Adipose tissue (tissue), 3 donors: Measurements from ENCODE around the gene S100G. TPM values are rescaled to one million over a fixed set of nuclear protein-coding genes. Genes with fewer than 3 reads are reported as not detected.

Experiments used
- H3K27ac ChIP-seq: one replicate; pipeline ENCODE4 v1.5.1; 2013; ENCODE audit warnings: low read depth, low read length
- WGBS, 3 donors: extraction: QIAGEN DNeasy Blood & Tissue Kit; methylation state at CpG; one replicate each; pipeline ENCODE4 v1.1.7; 2013; 5-methylcytosine and 5-hydroxymethylcytosine counted together
- polyA plus RNA-seq, 3 donors: library from polyadenylated mRNA; stranded (reverse); fragments of 200-250 nt; gene quantifications; one replicate each; pipeline ENCODE4 v1.2.3, GENCODE V29; 2013
- donor health status: healthy with polysubstance abuse.
- donor health status: Bipolar disorder and iron deficiency.
- donor health status: healthy.

Gene S100G
- polyA plus RNA-seq, 3 donors, result 0.41 TPM; not detected in 2

DNA sequence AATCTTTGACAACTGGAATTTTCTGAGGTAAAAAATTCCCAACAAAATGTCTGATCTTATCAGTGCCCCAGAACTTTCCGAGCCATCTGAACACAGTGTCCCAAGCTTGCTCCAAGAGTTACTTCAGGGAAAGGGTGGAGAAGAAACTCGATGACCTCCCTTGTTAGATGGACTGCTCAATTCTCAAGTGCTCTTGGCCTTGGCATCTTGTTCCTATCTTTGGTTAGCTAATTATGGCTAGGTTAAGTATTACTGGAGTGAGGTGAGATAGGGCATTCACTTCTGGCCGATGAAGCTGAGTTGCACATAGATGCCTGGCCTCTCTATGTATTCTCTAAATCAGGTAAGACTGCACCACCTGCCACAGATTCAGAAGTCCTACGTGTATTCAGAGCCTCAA lies 9.1 kb upstream of the S100G start:
- no peak overlapping the region for H3K27ac ChIP-seq
- 82 to 94% (median 93%) methylated on average over 4 of the region's 4 CpGs for whole genome bisulfite sequencing, 3 donors

GRCh38 chrX:16643176-16643575 lies 6.8 kb upstream of the S100G start:
- 65 to 83% (median 76%) methylated on average over 5 of the region's 5 CpGs for WGBS, 3 donors
- no peak overlapping the region for H3K27ac ChIP-seq

- WGBS, 3 donors, result 55 to 93% (median 90%) methylated on average over 4 of the region's 4 CpGs
- no peak overlapping the region for H3K27ac ChIP-seq
Observed at GRCh38 chrX:16646366-16647138, 3.4 kb upstream of the S100G start.

DNA sequence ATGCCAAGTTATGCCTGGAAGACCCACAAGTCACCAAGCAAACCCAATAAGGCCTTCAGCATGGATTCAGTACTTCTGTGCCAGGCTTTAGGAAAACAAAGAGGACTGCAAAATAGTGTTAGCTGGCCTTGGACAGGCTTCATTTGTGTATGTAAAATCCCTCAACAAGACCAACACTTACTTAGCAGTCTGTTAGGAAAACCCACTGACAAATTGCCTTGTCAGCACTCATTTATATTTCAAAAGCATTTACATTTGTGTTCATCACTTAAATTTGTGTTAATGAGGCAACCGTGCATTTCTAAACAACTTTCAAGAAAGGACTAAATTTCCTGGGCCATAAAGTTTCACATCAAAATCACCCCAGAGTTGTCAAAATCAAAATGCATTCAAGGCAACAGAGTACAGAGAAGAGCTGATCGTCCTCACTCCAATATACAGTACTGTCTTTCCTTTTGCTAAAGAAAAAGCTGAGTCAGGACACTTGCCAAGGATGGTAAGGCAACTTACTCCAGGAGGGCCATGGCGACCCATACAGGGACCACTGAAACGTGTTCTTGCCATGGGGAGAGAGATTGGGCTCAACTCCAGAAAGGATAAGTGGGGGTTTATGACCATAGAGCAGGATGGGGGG lies 1.6 kb downstream of the S100G start:
- H3K27ac ChIP-seq, result no peak overlapping the region
- WGBS, 3 donors, result 78 to 97% (median 91%) methylated on average over 4 of the region's 4 CpGs

DNA sequence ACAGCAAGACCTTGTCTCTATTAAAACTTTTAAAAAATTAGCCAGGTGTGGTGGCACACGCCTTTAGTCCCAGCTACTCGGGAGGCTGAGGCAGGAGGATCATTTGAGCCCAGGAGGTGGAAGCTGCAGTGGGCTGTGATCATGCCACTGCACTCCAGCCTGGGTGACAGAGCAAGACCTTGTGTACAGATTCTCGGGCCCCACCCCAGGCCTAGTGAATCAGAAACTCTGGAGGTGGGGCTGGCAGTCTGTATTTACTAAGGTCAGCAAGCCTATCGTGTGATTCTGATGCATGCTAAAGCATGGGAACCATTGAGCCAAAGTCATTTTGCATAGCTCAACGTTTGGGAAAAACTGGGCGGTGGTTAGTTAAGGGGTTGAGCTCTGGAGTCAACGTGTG lies 3.5 kb downstream of the S100G start:
- WGBS, 3 donors, result 83 to 95% (median 86%) methylated on average over 7 of the region's 7 CpGs
- no peak overlapping the region for H3K27ac ChIP-seq

- no peak overlapping the region for H3K27ac ChIP-seq
- WGBS, 3 donors, result 61 to 88% (median 76%) methylated on average over 3 of the region's 3 CpGs
Observed at GRCh38 chrX:16654093-16654492, 4.1 kb downstream of the S100G start.

GRCh38 chrX:16658284-16658683 lies 8.3 kb downstream of the S100G start:
- 89 to 94% (median 91%) methylated on average over 2 of the region's 2 CpGs for WGBS, 3 donors
- no peak overlapping the region for H3K27ac ChIP-seq

DNA sequence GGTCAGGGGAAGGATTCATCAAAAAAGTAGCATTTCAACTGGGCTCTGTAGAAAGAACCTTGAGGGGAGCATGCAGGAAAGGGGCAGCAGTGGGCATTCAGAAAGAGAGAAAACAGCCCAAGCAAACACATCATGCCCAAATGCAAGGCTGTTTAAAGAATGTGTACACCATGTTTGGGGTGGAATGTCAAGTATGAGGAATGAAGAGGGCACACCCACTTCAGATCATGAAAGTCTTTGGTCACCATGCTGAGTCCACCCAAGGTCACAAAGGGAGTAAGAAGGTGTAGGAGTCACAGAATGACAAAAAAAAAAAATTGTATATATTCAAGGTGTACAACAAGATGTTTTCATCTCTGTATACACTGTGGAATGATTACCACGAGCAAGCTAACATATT lies 9.4 kb downstream of the S100G start:
- H3K27ac ChIP-seq, result no peak overlapping the region
- 60 to 100% (median 96%) methylated on average over 1 of the region's 1 CpG for WGBS, 3 donors

GRCh38 chrX:16661495-16661894 lies 11.5 kb downstream of the S100G start:
- no peak overlapping the region for H3K27ac ChIP-seq
- WGBS, 3 donors, result 77 to 90% (median 84%) methylated on average over 2 of the region's 2 CpGs

DNA sequence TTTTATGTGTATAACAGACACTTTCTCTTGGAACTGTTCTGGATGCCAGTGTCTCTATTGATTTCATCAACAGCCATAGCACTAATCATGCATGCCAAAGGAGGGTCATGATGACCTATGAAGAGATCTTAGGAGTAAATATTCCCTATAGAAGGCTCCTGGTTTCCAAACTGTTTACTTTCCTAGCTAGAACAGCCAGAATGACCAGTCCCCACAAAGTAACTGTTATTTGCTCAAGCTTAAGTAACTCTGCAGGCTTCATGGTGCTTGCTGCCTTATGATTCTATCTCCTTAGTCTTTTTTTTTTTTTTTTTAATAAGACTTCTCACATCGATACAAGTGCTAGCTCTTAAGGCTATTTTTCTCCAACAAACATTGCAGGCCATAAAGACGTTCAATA lies 12.4 kb downstream of the S100G start:
- H3K27ac ChIP-seq, result no peak overlapping the region
- WGBS, 3 donors, result 69 to 88% (median 84%) methylated on average over 2 of the region's 2 CpGs

DNA sequence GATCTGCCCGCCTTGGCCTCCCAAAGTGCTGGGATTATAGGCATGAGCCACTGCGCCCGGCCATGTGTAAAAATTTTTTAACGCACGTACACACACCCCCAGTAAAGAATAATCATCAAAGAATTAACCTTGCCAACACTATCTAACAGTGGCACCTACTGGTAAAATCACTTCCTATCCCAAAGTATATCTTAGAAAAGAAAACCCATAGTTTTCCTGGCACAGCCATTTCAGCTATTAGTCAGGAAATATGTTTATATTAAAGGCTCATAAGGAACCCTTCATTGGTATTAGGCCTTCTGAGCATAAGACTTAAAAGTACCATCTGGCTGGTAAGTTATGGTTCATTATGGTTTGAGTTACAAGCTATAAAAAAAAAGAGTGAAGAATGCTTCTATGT lies 14.1 kb downstream of the S100G start:
- 95 to 97% (median 97%) methylated on average over 5 of the region's 5 CpGs for WGBS, 3 donors
- no peak overlapping the region for H3K27ac ChIP-seq

- no peak overlapping the region for H3K27ac ChIP-seq
- 89 to 97% (median 96%) methylated on average over 2 of the region's 2 CpGs for WGBS, 3 donors
Observed at GRCh38 chrX:16664626-16665025, 14.7 kb downstream of the S100G start.

- 54 to 70% (median 56%) methylated on average over 2 of the region's 2 CpGs for WGBS, 3 donors
- H3K27ac ChIP-seq, result no peak overlapping the region
Observed at GRCh38 chrX:16665089-16665488, 15.1 kb downstream of the S100G start.

DNA sequence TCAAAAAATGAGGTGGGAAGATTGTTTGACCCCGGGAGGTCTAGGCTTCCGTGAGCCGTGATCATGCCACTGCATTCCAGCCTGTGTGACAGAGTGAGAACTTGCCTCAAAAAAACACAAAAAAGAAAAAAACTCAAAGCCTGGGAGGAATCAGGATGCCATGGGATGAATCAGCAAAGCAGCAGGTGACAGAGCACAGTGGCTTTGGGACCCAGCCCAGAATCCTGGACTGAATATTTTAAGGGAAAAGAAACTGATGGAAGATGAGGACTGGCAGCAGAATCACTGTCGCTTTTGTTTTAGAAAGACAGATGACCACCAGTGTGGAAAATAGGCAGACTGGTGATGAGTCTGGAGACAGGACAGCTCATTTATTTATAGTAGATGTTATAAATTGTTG lies 16.6 kb downstream of the S100G start:
- 83 to 95% (median 90%) methylated on average over 4 of the region's 4 CpGs for WGBS, 3 donors
- no peak overlapping the region for H3K27ac ChIP-seq

- no peak overlapping the region for H3K27ac ChIP-seq
Observed at GRCh38 chrX:16671005-16671404, 21.0 kb downstream of the S100G start.

DNA sequence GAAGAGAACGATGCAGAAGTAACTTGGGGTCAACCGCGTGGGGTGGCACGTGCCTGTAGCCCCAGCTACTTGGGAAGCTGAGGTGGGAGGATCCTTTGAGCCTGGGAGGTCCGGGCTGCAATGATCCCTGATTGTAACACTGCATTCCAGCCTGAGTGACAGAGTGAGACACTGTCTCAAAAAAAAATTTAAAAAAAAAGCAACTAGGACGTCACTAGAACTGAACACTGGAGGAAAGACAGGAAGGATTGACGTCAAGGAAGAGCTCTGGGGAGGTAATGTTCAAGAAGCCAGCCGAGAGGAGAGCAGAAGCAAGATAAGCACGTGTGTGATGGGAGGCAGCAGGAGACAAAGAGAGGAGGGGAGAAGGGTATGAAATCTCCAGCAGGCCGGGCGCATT lies 28.7 kb downstream of the S100G start:
- H3K27ac ChIP-seq, result no peak overlapping the region
- 71 to 81% (median 76%) methylated on average over 11 of the region's 11 CpGs for WGBS, 3 donors

GRCh38 chrX:16683007-16683664 lies 33.2 kb downstream of the S100G start:
- no peak overlapping the region for H3K27ac ChIP-seq
- WGBS, 3 donors, result 89 to 96% (median 95%) methylated on average over 7 of the region's 7 CpGs

DNA sequence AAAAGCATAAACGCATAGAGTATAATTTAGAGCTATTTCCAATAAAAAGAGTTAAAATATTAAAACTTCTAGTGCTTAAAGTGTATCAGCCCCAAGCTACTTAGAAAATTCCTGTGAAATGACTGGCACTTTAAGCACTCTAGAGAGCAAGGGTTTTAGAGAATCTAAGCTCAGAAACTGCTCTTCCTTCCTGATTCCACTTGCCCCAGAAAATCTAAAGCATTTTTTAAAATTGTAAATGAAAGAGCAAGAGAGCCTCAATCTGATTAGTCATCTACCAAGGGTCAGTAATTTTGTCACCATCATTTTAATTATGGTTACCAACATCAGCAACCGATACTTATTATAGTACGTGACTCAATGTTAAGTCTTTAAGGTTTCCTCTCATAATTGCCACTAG lies 37.6 kb downstream of the S100G start:
- WGBS, 3 donors, result 90 to 100% (median 94%) methylated on average over 3 of the region's 3 CpGs
- no peak overlapping the region for H3K27ac ChIP-seq

- 30 to 58% (median 48%) methylated on average over 6 to 10 of the region's 10 CpGs for WGBS, 3 donors
- no peak overlapping the region for H3K27ac ChIP-seq
Observed at GRCh38 chrX:16695079-16695676, 45.2 kb downstream of the S100G start.
